Stimulated activated memory B cell treated with anti-CD40 and anti-IgM and Interleukin-4, amounts not matched to agents 10 μg/mL and 1 μg/mL and 100 μg/mL, for 72 hours (primary cell): ENCODE measurements around the gene GPHB5.
"Not testable (repeated sequence)": the region's sequence is repeated elsewhere in the genome, so short reads cannot be mapped to it uniquely, and the experiment has no call there.

ENCODE experiments used
- ATAC-seq: fragments of 150-1000 bp; cut with Tn5 transposase; 2 replicates; pipeline ENCODE4 v1.10.0; 2021
- H3K27ac Mint-ChIP-seq: one replicate; pipeline ENCODE4 v1.8.0; 2022; ENCODE audit warnings: mild to moderate bottlenecking, mixed read lengths
- H3K27me3 Mint-ChIP-seq: one replicate; pipeline ENCODE4 v1.8.0; 2022; ENCODE audit warnings: mixed read lengths
- H3K36me3 Mint-ChIP-seq: one replicate; pipeline ENCODE4 v1.8.0; 2022; ENCODE audit warnings: mixed read lengths
- H3K4me1 Mint-ChIP-seq: one replicate; pipeline ENCODE4 v1.8.0; 2022; ENCODE audit warnings: mixed read lengths
- H3K4me3 Mint-ChIP-seq: one replicate; pipeline ENCODE4 v1.8.0; 2022; ENCODE audit warnings: mild to moderate bottlenecking, moderate library complexity, mixed read lengths
- H3K9me3 Mint-ChIP-seq: one replicate; pipeline ENCODE4 v1.8.0; 2022; ENCODE audit warnings: mixed read lengths

GPHB5 gene

DNA sequence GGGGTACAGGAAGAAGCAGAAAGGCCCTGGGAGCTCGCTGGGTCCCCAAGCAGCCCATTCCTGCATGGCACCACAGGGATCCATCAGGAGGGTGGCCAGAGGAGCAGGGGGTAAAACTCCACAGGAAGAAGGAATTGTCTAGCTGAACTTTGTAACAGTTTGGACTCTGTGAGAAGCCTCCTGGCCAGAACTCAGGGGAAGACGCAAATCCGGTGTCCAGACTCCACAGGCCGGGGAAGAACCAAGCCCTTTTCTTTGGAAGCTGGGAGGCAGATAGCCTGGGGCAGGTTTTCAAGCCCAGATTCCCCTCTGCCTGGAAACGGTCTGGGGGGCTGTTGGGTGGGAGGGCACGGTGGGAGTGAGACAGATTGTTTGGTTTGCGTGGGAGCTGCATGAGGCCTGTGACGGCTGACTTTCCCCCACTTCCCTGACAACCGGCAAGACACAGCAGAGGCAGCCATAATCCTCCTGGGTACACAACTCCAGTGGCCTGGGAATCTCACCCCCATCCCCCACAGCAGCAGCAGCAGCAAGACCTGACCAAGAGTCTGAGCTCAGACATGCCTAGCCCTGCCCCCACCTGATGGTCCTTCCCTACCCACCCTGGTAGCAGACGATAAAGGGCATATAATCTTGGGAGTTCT is 16.7 kb downstream of the GPHB5 start:
- no peaks in the 10 kb centered on the region for H3K9me3 Mint-ChIP-seq
- H3K36me3 Mint-ChIP-seq: no peaks in the 10 kb centered on the region
- H3K27me3 Mint-ChIP-seq: no peaks in the 10 kb centered on the region
- ATAC-seq: no peak
- H3K27ac Mint-ChIP-seq: no peak overlapping the region
- H3K4me1 Mint-ChIP-seq: no peaks in the 10 kb centered on the region
- no peak overlapping the region for H3K4me3 Mint-ChIP-seq

GRCh38 chr14:63300854-63301253 is 17.9 kb downstream of the GPHB5 start:
- Mint-ChIP-seq H3K4me3 (no peak overlapping the region), H3K27ac (no peak overlapping the region), H3K9me3 (no peaks in the 10 kb centered on the region), H3K4me1 (peaks cover 6% of the 10 kb centered on the region), H3K36me3 (no peaks in the 10 kb centered on the region), H3K27me3 (no peaks in the 10 kb centered on the region)
- ATAC-seq: no peak

- Mint-ChIP-seq H3K27me3 (no peaks in the 10 kb centered on the region), H3K27ac (no peak overlapping the region), H3K9me3 (no peaks in the 10 kb centered on the region), H3K4me1 (peaks cover 15% of the 10 kb centered on the region), H3K36me3 (no peaks in the 10 kb centered on the region), H3K4me3 (no peak overlapping the region)
- no peak for ATAC-seq
These were observed 19.2 kb downstream of the GPHB5 start for GRCh38 chr14:63299351-63300110.

DNA sequence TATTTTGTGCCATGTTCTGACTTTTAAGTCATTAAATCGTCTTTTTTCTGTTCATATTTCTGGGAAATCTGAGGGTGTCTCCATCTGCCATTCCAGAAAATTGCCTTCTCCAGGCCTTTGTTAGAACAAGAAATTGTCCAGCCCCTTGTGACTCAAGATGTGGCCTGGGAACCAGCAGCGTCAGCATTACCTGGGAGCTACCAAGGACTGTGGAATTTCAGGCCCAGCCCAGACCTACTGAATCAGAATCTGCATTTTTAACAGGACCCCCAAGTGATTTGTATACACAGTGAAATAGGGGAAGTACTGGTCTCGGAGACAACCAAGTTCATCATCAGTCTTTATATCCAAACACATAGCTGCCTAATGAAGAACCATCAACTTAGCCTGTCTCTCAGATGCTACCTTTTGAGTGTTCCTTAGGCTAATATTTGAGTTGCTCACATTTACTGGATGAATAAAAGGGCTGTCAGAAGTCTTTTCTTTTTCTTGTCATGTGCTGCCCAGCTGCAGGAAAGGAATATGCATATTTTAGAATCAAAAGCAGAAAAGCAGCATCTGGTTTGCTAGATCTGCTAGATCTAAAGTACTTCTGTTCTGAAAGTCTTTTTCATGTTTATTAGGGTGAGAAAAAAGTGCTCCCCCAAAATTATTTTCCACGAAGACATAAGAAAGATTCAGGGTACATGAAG is 21.2 kb downstream of the GPHB5 start:
- no peaks in the 10 kb centered on the region for H3K36me3 Mint-ChIP-seq
- peaks cover 15% of the 10 kb centered on the region for H3K4me1 Mint-ChIP-seq
- H3K27ac Mint-ChIP-seq: no peak overlapping the region
- no peak for ATAC-seq
- no peaks in the 10 kb centered on the region for H3K9me3 Mint-ChIP-seq
- peaks cover 4% of the 10 kb centered on the region for H3K27me3 Mint-ChIP-seq
- H3K4me3 Mint-ChIP-seq: no peak overlapping the region

- no peak overlapping the region for H3K4me3 Mint-ChIP-seq
- peaks cover 15% of the 10 kb centered on the region for H3K4me1 Mint-ChIP-seq
- ATAC-seq: no peak
- peaks cover 18% of the 10 kb centered on the region for H3K27me3 Mint-ChIP-seq
- no peaks in the 10 kb centered on the region for H3K9me3 Mint-ChIP-seq
- no peaks in the 10 kb centered on the region for H3K36me3 Mint-ChIP-seq
- H3K27ac Mint-ChIP-seq: no peak overlapping the region
These were observed 22.6 kb downstream of the GPHB5 start for GRCh38 chr14:63296060-63296563.

DNA sequence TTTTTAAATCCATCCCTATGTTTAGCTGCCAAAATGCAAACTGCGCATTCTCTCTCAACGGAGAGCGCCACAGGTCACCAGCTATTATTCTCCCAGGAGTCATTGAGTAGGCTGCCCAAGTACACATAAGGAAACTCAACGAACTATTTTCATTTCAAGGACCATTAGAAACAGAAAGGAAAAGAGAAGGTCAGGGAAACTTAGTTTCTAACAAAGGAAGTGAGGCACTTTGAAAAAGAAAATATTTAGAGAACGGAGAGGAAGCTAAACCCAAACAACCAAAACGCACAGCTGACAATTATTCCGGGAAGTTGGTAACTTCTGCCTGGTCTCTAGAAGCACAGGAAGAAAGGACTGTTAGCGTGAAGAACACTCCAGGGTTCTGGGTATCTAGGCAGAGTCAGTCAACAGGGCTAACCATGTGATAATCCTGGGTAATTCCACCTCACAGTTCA is 23.5 kb downstream of the GPHB5 start:
- peaks cover 25% of the 10 kb centered on the region for H3K27me3 Mint-ChIP-seq

GRCh38 chr14:63292805-63293204 is 25.9 kb downstream of the GPHB5 start:
- Mint-ChIP-seq H3K4me1 (peaks cover 15% of the 10 kb centered on the region), H3K27ac (no peak overlapping the region), H3K27me3 (peaks cover 25% of the 10 kb centered on the region), H3K9me3 (no peaks in the 10 kb centered on the region), H3K36me3 (no peaks in the 10 kb centered on the region), H3K4me3 (no peak overlapping the region)
- no peak for ATAC-seq

More for the DNA sequence above, 23.5 kb downstream of the GPHB5 start:
- ATAC-seq: no peak
- no peaks in the 10 kb centered on the region for H3K9me3 Mint-ChIP-seq
- peak overlapping the region; percentile 3 for H3K27ac Mint-ChIP-seq
- H3K4me3 Mint-ChIP-seq: peak overlapping the region; percentile 21
- no peaks in the 10 kb centered on the region for H3K36me3 Mint-ChIP-seq
- peaks cover 15% of the 10 kb centered on the region for H3K4me1 Mint-ChIP-seq

GRCh38 chr14:63290741-63291430 is 27.8 kb downstream of the GPHB5 start:
- no peaks in the 10 kb centered on the region for H3K36me3 Mint-ChIP-seq
- no peak for ATAC-seq
- H3K27me3 Mint-ChIP-seq: peaks cover 25% of the 10 kb centered on the region
- H3K27ac Mint-ChIP-seq: no peak overlapping the region
- peaks cover 10% of the 10 kb centered on the region for H3K4me1 Mint-ChIP-seq
- H3K4me3 Mint-ChIP-seq: no peak overlapping the region
- H3K9me3 Mint-ChIP-seq: no peaks in the 10 kb centered on the region

DNA sequence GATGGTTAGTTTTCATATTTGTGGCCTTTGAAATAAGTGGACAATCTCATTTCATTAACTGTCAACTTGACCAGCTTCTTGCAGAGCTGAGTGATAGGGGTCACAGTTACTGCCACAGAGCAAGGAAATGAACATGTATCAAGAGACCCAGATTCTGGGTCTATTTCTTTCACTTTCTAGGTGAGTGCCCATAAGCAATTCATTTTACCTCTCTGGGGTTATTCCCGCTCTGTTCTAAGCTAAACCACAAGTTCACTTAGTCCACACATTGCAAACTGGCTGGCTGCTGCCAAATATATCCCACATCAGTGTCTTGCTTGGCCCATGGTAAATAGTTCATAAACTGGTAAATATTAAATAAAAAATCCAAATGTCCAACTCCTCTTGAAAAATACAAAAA is 29.9 kb downstream of the GPHB5 start:
- H3K27me3 Mint-ChIP-seq: peaks cover 25% of the 10 kb centered on the region
- no peak overlapping the region for H3K4me3 Mint-ChIP-seq
- H3K4me1 Mint-ChIP-seq: no peaks in the 10 kb centered on the region
- no peaks in the 10 kb centered on the region for H3K36me3 Mint-ChIP-seq
- H3K27ac Mint-ChIP-seq: no peak overlapping the region
- no peaks in the 10 kb centered on the region for H3K9me3 Mint-ChIP-seq
- no peak for ATAC-seq

GRCh38 chr14:63287666-63288483 is 30.9 kb downstream of the GPHB5 start:
- no peaks in the 10 kb centered on the region for H3K4me1 Mint-ChIP-seq
- ATAC-seq: no peak
- H3K27me3 Mint-ChIP-seq: peaks cover 25% of the 10 kb centered on the region
- no peak overlapping the region for H3K27ac Mint-ChIP-seq
- H3K36me3 Mint-ChIP-seq: no peaks in the 10 kb centered on the region
- H3K4me3 Mint-ChIP-seq: no peak overlapping the region
- H3K9me3 Mint-ChIP-seq: no peaks in the 10 kb centered on the region

DNA sequence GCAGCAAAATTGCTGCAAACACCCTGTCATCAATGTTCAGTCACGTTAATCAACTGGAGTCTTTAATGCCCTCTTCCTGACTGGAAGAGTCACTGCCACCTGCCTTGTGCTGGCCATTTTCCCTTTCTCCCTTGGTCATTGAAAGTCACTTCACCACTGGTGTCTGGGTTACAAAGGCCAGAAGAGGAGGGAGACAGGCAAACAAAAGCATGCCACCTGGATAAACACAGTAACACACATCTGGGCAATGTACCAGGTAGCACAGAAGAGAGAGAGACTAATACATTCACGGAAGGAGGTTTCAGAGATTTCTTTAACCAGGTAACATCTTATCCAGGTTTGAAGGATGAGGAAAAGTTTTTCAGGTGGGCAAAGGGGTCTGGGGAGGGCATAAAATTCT is 32.7 kb downstream of the GPHB5 start:
- Mint-ChIP-seq H3K9me3 (no peaks in the 10 kb centered on the region), H3K4me3 (no peak overlapping the region), H3K4me1 (no peaks in the 10 kb centered on the region), H3K27ac (no peak overlapping the region), H3K36me3 (no peaks in the 10 kb centered on the region), H3K27me3 (peaks cover 7% of the 10 kb centered on the region)
- ATAC-seq: no peak

GRCh38 chr14:63283884-63284248 is 34.9 kb downstream of the GPHB5 start:
- Mint-ChIP-seq H3K36me3 (no peaks in the 10 kb centered on the region), H3K4me1 (no peaks in the 10 kb centered on the region), H3K27ac (no peak overlapping the region), H3K9me3 (no peaks in the 10 kb centered on the region), H3K4me3 (no peak overlapping the region), H3K27me3 (no peaks in the 10 kb centered on the region)
- no peak for ATAC-seq

- Mint-ChIP-seq H3K27ac (no peak overlapping the region), H3K36me3 (no peaks in the 10 kb centered on the region), H3K9me3 (no peaks in the 10 kb centered on the region), H3K27me3 (no peaks in the 10 kb centered on the region), H3K4me3 (no peak overlapping the region), H3K4me1 (no peaks in the 10 kb centered on the region)
- ATAC-seq: no peak
These were observed 35.5 kb downstream of the GPHB5 start for GRCh38 chr14:63282997-63283883.

DNA sequence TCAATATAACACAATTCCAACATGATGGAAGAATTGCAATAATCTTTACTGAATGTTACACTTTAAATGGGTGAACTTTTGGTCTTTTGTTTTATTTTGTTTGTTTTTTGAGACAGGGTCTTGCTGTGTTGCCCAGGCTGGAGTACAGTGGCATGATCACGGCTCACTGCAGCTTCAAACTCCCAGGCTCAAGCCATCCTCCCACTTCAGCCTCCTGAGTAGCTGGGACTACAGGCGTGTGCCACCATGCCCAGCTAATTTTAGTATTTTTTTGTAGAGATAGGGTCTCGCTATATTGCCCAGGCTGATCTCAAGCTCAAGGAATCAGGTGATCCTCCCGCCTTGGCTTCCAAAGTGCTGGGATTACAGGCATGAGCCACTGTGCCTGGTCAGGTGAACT is 38.8 kb downstream of the GPHB5 start:
- not testable (repeated sequence) for H3K9me3 Mint-ChIP-seq, H3K27ac Mint-ChIP-seq, H3K36me3 Mint-ChIP-seq, H3K4me1 Mint-ChIP-seq, ATAC-seq, H3K27me3 Mint-ChIP-seq, H3K4me3 Mint-ChIP-seq
